Daoy (cell line): ENCODE data around the gene ADORA2A. TPM values are rescaled to one million over a fixed set of nuclear protein-coding genes. Genes with fewer than 3 reads are reported as not detected.

ENCODE experiments used
- DNase-seq: peaks from one replicate; pipeline ENCODE4 v3.0.0-alpha.2; 2015; ENCODE audit warnings: low read depth
- total RNA-seq: library from RNA; depleted of rRNA; stranded (reverse); fragments of >200 nt; shearing (Covaris generic); gene quantifications from 2 replicates; pipeline ENCODE4 v1.2.3, GENCODE V29; 2014

The ADORA2A gene
- total RNA-seq, 1 experiment from 2014 or later, result 2.7 TPM

DNA sequence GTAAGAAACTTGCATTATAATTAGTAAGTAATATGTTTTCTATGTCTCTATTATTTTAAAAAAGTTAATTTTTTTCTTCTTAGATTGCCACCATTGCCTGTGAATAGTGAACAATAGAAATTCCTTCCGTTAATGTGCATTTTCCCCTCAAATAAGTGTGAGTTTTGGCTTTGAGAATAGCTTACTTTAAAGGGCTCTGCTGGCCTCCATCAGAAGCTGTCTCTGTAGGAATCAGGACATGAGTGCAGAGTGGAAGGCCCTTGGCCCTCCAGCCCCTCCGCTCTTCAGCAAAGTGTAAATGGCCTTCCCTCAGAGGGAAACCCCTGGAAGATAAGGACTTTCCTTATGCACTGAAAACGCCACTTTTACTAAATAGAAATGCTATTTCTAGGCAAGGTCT lies 24.1 kb upstream of the ADORA2A start:
- no peak for DNase-seq

DNA sequence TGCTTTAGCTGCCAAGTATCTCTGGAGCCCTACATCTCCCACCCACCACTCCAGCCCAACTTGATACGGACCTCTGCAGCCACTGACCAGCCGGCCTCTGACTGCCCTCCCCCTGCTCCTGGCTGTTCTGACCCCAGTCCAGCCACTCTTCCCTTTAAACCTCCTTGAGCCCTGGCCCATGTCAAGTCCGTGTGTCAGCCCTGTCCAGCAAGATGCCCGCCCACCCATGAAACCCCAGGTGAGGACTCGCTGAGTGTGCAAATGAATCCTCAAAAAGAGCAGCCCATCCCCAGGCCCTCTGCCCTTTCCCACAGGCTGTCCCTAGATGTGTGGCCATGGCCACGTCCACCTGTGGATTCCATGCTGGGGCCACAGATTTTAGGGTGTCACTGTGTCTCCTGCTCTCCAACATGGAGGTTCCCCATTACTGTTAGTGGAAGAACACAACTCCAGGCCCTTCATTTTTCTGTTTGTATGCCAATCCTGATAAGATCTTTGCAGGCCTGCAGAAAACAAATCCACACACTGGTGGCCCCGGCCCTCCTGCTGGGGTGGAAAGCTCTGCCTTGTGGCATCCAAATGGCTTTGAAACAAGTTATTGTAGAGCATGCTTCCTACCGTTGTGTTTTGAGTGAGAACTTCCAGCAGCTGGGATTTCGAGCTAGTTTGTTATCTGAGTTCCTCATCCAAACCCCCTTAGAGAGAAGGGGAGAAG lies 22.7 kb upstream of the ADORA2A start:
- no peak for DNase-seq

DNA sequence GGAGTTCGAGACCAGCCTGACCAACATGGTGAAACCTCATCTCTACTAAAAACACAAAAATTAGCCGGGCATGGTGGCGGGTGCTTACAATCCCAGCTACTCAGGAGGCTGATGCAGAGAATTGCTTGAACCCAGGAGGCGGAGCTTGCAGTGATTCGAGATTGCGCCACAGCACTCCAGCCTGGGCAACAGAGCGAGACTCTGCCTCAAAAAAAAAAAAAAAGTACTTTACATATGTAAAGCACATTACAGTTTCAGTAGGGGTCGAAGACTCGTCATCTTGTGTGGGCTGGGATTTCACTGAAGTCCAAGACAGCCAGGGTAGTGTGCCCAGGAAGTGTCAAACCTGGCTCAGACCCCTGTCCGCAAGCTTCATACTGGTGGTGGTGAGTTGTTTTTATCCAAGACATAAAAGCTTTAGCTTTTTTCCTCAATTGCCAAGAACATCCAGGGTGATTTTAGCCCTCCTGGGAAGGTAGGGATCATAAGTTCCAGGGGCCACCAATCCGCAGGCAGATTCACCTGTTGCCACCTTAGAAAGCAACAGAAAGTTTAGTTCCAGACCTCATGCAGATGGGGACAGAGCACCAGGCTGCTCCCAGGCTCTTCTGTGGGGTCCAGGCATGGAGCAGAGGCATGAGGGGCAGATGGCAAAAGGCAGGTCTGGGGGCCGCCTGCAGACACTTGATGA lies 21.6 kb upstream of the ADORA2A start:
- no peak for DNase-seq

DNA sequence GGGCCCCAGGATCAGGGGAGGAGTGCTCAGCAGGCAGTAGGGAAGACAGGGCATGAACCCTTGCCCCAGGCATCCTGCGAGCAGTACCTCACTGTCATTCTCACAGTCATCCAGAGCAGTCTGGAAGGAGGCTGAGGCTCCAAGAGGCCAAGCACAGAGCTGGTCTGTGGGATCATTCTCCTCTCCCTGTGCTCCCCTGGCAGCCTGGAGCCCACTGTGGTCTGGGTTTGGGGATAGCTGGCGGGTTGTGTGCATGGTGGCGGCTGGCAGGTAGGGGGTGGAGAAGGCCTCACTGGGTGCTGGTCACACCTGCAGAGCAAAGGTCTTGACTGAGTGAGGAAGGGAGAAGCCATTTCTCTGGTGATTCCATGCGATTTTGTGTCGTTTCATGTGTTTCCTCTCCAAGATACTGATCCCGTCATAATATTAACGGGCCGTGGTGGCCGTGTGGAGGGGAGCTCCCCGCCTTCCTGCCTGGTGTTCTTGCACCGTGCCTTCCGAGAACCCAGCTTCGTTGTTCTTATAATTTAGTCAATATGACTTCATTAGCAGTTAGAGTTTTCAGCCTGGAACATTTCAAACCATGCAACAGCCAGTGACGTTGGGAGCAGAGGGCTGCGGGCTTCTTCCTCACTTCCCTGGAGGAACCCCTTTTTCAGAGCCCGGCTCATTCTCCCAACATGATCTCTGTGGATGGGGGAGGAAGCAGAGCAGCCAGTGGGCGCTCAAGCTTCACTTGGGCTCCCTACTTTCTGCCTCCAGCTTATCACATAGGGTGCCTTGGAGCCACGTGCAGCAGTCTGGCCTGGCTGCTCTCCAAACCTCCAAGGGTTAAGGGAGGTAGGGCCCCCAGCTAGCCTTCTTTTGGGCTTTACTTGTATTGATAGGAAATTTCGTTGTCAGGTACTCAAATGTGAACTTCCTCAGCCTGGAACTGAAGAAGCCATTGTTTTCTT lies 20.8 kb upstream of the ADORA2A start:
- DNase-seq, result no peak

DNA sequence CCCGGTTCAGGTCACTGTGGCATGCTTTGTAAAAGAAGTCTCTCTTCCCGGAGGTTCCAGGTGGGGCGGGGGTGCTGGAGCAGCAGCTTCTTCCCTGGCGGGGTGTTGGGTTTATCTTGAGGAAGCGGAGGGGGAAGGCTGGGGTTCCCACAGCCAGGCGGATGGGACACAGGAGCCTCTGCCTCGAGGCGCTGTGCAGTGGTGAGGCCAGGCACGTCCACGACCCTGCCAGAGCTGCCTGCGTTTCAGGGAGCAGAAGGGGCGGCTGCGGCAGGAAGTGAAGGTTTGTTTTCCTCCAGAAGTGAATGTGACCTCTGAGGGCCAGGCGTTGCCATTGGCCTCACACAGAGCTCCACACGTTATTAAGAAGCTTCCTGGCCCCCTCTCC lies 20.1 kb upstream of the ADORA2A start:
- DNase-seq, result no peak

DNA sequence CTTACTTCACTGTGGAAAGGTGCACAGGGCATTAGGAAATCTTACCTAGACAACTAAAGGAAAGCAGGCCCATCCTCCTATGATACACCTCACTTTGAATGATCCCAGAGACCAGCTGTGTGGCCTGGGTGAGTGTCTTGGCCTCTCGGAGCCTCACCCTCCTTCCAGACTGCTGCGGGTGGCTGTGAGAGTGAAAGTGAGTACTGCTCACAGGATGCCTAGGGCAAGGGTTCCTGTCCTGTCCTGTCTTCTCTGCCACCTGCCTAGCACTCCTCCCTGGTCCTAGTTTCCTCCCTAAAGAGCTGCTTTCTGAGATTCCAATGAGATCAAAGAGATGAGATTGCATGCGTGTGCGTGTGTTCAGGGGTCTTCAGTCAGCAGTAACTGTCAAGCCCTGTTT lies 19.5 kb upstream of the ADORA2A start:
- no peak for DNase-seq

DNA sequence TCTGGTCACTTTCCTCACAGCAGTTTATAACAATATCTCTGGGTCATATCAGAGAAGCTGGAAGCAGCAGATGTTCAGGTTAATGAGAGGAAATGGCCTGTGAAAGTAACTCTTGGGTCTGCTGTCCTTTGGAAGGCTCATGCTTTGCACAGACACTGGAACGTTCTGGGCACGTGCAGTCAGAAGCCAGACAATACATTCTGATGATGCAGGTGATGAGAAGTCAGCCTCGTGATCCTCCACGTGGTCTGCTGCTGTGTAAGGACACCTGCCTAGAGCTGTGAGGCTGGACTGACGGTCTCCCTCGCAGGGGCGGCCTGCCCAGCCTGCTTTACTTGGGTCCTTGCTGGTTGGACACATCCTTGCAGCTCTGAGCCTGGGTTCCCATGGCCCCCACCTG lies 18.8 kb upstream of the ADORA2A start:
- DNase-seq, result no peak

DNA sequence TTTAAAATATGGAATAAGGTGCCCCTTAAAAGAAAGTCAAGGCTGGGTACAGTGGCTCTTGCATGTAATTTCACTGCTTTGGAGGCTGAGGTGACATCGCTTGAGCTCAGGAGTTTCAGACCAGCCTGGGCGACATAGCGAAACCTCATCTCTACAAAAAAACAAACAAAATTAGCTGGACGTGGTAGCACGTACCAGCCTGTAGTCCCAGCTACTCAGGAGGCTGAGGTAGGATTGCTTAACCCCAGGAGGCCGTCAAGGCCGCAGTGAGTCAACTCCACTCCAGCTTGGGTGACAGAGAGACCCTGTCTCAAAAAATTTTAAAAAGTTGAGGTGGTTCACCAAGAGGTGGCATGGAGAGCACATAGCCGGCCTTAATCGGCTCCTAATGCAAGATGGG lies 17.7 kb upstream of the ADORA2A start:
- no peak for DNase-seq

DNA sequence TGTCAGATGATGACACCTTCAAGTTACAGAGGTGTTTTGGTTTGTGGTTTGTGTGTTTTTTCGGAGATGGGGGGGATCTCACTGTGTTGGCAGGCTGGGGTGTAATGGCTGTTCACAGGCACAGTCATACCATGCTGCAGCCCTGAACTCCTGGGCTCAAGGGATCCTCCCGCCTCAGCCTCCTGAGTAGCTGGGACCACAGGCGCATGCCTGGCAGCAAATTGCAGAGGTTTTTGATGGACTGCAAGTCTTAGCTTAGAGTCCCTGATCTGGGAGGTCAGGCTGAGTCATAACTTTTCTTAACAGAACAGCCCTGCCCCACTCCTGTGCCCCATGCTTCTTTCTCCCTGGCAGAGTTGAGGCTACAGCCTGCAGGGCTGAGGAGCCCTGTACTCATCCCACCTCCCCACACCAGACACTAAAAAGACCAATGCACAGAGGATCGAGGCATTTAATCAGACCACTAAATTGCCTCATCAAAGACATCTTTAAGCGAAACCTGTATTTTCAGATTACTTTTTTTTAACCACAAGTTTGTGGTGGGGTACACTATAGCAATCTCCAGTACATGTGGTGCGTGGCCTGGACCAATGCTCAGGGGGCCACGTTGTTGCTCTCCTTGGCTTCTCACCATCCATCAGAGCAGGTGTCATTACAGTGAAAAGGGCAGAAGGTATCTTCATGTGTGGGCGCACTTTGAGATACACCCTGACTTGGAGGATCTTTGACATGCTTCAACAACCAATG lies 17.1 kb upstream of the ADORA2A start:
- no peak for DNase-seq

DNA sequence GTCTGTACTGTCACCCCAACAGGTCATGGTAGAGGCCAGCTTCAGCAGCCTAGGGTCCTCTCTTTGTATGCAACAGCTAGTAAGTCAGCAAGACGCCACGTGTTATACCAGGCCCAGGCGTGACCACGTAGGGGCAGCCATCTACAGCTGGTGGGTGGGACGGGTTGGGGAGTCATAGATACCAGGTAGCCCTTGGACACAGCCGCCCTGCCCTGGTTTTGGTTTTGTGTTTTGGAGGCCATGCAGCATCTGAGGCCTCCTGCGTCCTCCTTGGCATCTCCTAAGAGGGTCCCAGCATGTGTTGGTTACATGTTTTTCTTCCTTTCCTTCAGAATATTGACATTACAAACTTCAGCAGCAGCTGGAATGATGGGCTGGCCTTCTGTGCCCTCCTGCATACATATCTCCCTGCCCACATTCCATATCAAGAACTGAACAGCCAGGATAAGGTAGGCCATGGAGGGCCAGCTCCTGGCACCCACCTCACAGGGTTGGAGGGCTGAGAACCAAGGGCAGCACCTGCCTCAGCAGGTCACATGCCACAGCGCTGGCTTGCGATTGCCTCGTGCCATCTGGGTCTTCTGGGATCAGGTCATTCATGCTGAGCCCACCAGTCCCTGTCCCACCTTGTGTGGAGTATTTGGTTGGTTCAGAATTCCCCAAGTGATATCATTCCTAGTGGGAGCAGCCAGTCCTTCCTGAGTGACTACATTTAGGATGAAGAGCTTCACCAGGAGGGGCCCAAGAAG lies 16.0 kb upstream of the ADORA2A start:
- no peak for DNase-seq

DNA sequence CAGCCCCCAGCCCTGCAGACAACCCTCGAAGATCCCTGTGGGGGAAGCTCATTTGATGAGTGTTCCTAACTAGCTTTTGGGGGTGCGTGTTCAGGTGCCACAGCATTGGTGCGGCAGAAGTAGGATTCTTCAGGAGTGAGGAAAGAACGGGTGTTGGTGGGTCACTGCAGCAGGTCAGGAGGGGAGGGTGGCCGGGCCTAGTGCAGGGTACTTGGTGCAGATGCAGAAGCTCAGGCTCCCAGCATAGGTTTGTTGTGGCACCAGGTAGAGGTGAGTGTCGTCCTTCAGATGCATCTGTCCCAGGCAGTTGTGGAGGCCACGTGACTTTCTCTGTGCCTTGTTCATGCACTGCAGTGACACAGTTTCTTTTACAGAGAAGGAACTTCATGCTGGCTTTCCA lies 15.1 kb upstream of the ADORA2A start:
- no peak for DNase-seq

DNA sequence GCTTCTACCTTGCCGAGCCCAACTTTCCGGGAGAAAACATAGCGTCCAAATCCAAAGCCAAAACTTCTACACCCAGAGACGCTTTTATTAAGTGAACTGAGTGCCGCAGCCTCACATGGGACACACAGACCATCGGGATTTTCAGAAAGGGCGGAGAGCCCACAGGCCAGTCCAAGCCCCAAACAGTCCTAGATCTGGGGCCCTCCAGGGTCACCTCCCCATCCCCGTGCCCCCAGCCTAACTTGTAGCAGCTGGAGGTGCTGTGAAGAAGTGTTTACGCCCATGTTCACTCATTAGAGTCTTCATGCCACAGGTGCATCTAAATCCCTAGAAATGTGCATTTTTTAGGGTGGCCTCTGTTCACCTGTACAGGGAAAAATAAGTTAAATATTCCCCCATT lies 14.1 kb upstream of the ADORA2A start:
- no peak for DNase-seq

DNA sequence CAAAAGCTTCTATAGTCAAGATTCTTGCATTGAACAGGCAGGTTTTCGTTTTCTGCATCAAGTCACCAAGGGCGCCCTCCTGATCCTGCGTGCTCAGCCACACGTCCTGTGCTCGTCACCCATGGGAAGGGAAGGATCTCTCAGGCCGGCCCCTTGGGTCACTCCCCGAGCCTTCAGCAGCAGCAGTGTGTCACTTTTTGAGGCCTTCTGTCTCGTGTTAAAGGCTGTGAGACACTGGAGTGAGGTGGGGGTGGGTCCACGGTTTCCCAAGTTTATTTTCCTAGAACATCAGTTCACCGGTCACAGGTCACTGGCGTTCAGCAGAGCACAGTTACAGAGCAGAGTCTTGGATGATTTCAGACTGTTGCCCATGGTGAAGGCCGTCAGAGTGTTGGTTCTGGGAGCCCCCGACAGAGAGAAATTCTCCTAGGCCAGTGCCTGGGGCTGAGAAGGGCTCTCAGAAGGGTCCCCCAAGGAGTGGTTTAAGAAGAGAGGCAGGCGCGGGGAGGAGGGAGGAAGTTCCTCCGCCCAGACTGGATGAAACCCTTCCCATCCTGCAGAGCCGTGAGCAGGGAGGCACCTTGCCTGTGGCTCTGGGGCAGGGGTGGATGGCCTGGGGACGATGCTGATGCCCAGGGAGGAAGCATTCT lies 13.5 kb upstream of the ADORA2A start:
- DNase-seq, result no peak

DNA sequence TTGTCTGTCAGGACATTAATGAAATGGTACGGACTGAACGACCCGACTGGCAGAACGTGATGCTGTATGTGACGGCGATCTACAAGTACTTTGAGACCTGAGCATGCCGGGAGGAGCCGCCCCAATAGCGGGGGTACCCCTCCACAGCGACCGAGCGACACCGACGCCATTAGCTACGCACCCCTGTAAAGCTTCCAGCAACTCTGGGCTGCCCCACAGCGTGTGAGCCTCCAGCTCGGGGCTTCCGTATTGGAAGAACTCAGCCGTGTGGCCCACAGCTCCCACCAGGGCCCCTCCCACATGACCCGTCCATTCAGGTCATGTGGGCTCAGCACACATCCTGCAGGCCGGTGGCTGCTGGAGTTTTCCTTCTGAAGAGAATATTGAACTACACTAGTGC lies 12.9 kb upstream of the ADORA2A start:
- DNase-seq, result no peak

DNA sequence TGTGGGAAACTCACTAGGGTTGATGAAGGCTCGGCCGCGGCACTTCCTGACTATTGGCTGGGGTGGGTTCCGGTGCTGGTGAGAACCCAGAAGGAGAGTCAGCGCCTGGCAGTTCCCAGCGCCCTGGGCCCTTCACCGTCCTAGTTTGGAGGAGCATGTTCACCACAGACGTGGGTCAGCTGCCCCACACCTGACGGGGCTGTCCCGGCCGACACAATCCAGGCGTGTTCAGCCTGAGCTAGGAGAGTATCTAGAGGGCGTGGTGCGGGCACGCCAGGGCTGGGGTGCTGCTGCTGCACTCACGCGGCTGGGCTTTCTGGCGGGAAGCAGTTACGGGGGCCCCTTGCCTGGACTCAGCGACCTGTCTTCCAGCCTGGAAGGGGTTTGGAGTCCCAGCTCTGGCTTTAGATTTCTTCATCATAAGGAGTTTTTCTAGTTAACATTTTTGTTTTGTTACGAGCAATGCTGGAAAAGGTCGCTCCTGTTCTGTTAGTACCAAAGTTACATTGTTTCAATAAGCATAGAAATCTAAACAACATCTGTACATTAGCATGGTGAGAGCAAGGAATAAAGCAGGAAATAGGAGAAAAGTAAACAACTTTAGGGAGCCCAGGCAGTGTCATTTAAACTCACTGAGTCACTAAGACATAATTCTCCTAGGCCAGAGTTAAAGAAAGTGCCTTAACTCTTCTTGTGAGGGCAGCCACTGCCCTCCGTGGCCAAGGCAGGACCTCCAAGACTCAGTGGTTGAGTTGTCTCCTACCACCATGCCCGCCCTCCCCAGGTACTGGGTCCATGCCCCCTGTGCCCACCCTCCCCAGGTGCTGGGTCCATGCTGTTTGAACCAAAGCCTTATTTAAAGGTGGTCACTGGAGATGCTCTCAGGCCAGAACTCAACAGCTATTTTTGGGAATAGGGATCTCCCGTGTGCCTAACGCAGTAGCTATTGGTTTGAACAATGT lies 12.1 kb upstream of the ADORA2A start:
- no peak for DNase-seq

DNA sequence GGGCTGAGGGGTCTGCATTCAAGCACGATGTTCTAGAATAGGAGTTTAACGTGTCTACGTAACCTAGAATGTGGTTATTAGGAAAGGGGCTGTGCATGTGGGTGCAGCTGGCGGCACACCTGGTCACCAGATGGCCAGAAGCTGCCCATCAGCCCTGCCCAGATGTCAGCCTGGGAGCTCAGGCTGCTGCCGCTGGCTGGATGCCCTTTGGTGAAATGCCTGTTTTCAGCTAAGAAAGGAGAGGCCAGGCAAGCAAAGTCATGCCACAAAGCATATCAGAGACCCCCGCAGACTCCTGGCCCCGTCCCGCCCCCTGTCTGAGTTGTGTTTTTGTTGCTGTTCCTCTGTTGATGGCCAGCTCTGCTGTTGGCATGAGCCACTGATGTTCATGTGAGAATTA lies 11.3 kb upstream of the ADORA2A start:
- DNase-seq, result no peak

DNA sequence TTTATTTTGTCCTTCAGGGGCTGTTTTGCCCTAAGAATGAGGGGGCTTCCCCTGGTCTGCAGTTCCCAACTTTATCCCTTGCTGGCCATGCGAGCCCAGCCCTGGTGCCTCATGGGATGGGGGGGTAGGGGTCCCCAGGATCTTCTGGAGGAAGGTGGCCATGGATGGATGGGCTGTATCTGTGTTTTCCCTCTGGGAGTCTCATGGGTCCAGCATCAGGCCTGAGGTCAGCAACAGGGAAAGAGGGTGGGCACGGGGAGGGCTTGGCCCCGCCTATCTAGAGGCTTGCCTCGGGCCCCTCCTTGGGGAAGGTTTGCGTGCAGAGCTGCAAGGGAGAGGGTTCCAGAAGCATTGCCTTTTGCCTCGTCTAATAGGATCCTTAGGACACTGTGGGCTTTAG lies 10.8 kb upstream of the ADORA2A start:
- DNase-seq, result no peak

DNA sequence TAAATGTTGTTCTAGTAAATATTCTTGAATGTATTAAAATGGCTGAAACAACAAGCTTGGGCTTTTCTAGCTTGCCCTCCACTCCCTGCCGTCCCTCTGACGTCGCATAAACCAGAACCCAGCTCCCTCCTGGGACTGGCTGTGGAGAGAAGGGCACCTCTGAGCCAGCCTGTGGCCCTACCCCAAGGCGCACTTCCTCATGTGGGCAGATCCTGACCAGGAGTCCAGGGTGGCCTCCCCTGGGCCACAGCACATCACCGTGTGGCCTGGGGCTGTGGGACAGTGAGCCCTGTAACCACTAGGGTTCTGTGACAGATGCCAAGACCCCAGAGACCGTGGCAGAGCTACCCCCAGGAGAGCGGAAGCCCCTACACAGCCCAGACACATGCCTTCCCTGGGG lies 10.2 kb upstream of the ADORA2A start:
- DNase-seq, result no peak

DNA sequence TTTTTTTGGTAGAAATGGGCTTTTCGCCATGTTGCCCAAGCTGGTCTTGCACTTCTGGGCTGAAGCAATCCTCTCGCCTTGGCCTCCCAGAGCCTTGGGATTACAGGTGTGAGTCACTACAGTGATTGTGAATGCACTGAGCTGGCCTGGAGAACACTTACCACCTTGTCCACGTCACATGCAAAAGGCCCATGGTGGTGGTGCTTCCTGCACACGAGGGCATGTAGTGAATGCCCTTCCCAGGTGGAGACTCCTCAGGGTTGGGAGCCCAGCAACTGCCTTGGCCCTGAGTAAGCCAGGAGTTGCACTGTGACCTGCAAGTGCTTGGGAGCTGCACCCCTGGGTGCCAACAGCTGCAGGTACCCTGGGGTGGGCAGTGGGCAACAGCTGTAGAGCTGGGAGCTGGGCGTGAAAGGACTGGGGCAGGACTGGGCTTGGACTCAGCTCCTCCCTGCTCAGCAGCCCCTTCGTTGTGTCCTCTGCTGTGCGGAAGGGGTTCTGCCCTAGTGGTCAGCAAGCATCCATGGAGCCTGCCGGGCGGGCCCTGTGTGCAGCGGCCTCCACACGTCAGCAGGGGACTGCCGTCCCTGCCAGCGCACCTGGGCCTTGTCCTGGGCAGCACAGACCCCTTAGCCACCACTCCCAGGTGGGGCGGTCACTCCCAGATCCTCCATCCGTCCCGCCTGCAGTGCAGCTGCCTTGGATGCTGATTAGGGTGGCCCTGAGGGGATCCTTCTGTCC lies 9.3 kb upstream of the ADORA2A start:
- DNase-seq, result no peak
